IPS-11a (cell line): ENCODE measurements around the gene KIRREL3.

Experiments
- H3K4me3 ChIP-seq: one replicate; pipeline ENCODE4 v1.5.1; 2013; ENCODE audit warnings: low read depth, low read length, control low read depth

KIRREL3 gene

GRCh38 chr11:126612671-126613070, 387.9 kb downstream of the KIRREL3 start:
- H3K4me3 ChIP-seq, result no peak overlapping the region

GRCh38 chr11:126611438-126611837, 389.1 kb downstream of the KIRREL3 start:
- H3K4me3 ChIP-seq, result no peak overlapping the region

GRCh38 chr11:126608658-126609057, 391.9 kb downstream of the KIRREL3 start:
- H3K4me3 ChIP-seq, result no peak overlapping the region

GRCh38 chr11:126607776-126608541, 392.6 kb downstream of the KIRREL3 start:
- H3K4me3 ChIP-seq, result no peak overlapping the region

- no peak overlapping the region for H3K4me3 ChIP-seq
These were observed 393.2 kb downstream of the KIRREL3 start for GRCh38 chr11:126607374-126607773.

- H3K4me3 ChIP-seq, result no peak overlapping the region
These were observed 394.1 kb downstream of the KIRREL3 start for GRCh38 chr11:126606484-126606883.

GRCh38 chr11:126604461-126604860, 396.1 kb downstream of the KIRREL3 start:
- H3K4me3 ChIP-seq, result no peak overlapping the region

GRCh38 chr11:126603486-126603885, 397.1 kb downstream of the KIRREL3 start:
- no peak overlapping the region for H3K4me3 ChIP-seq

GRCh38 chr11:126602993-126603392, 397.6 kb downstream of the KIRREL3 start:
- H3K4me3 ChIP-seq, result no peak overlapping the region

- H3K4me3 ChIP-seq, result no peak overlapping the region
These were observed 398.1 kb downstream of the KIRREL3 start for GRCh38 chr11:126602349-126602940.

GRCh38 chr11:126601550-126602215, 398.9 kb downstream of the KIRREL3 start:
- no peak overlapping the region for H3K4me3 ChIP-seq

GRCh38 chr11:126601136-126601535, 399.4 kb downstream of the KIRREL3 start:
- no peak overlapping the region for H3K4me3 ChIP-seq

- no peak overlapping the region for H3K4me3 ChIP-seq
These were observed 401.2 kb downstream of the KIRREL3 start for GRCh38 chr11:126599217-126599897.

- H3K4me3 ChIP-seq, result no peak overlapping the region
These were observed 402.0 kb downstream of the KIRREL3 start for GRCh38 chr11:126598344-126599216.

- no peak overlapping the region for H3K4me3 ChIP-seq
These were observed 403.5 kb downstream of the KIRREL3 start for GRCh38 chr11:126597041-126597440.

GRCh38 chr11:126596474-126596873, 404.1 kb downstream of the KIRREL3 start:
- no peak overlapping the region for H3K4me3 ChIP-seq

- no peak overlapping the region for H3K4me3 ChIP-seq
These were observed 405.0 kb downstream of the KIRREL3 start for GRCh38 chr11:126595560-126595959.

- H3K4me3 ChIP-seq, result no peak overlapping the region
These were observed 405.6 kb downstream of the KIRREL3 start for GRCh38 chr11:126594921-126595367.

- H3K4me3 ChIP-seq, result no peak overlapping the region
These were observed 407.8 kb downstream of the KIRREL3 start for GRCh38 chr11:126592496-126593410.
